Activated CD4-positive, alpha-beta memory T cell treated with anti-CD3 and anti-CD28 coated beads for 36 hours (primary cell): Measurements from ENCODE around the gene PANK4. TPM values are rescaled to one million over a fixed set of nuclear protein-coding genes. Genes with fewer than 3 reads are reported as not detected.

ENCODE experiments used
- CTCF ChIA-PET: fragments of 350-600 bp; sonication (Branson Sonifier 250); formaldehyde crosslinking; loops from one replicate; lab custom pipeline; 2021; ENCODE audit warnings: antibody characterized with exemption, inconsistent platforms; lab: Charles Lee
- POLR2A ChIA-PET: fragments of 350-600 bp; sonication (Branson Sonifier 250); formaldehyde crosslinking; loops from one replicate; lab custom pipeline; 2021; ENCODE audit warnings: antibody characterized with exemption; lab: Charles Lee
- DNase-seq: peaks from one replicate; pipeline ENCODE4 v3.0.0-alpha.2; 2020
- H3K27ac Mint-ChIP-seq: one replicate; pipeline ENCODE4 v1.8.0; 2021; ENCODE audit warnings: mixed read lengths
- H3K27me3 Mint-ChIP-seq: one replicate; pipeline ENCODE4 v1.8.0; 2021; ENCODE audit warnings: mixed read lengths
- H3K36me3 Mint-ChIP-seq: one replicate; pipeline ENCODE4 v1.8.0; 2021; ENCODE audit warnings: mixed read lengths
- H3K4me1 Mint-ChIP-seq: one replicate; pipeline ENCODE4 v1.8.0; 2021; ENCODE audit warnings: low read depth, mixed read lengths
- H3K4me3 Mint-ChIP-seq: one replicate; pipeline ENCODE4 v1.8.0; 2021; ENCODE audit warnings: mild to moderate bottlenecking, mixed read lengths
- H3K9me3 Mint-ChIP-seq: one replicate; pipeline ENCODE4 v1.8.0; 2021; ENCODE audit warnings: mixed read lengths
- intact Hi-C: fragments of 100-400 bp; cut with micrococcal nuclease; formaldehyde crosslinking; loops from one replicate; pipeline ENCODE4 v1.15.1; 2023
- total RNA-seq, 2 experiments: library from RNA; stranded (reverse); gene quantifications; one replicate each; pipeline ENCODE4 v1.2.3, GENCODE V29; 2021

The PANK4 gene
- total RNA-seq, 2 experiments from 2014 or later, result 42.6 to 45.1 TPM

GRCh38 chr1:2543543-2544092 lies 17.2 kb upstream of the PANK4 start:
- CTCF ChIA-PET, result interaction anchor here (0.6 kb wide), 1 partner anchor 20 kb away, joined by 3 read pairs; no protein-coding TSS in a partner anchor
- H3K27me3 Mint-ChIP-seq, result no peaks in the 10 kb centered on the region

GRCh38 chr1:2542246-2542915 lies 16.0 kb upstream of the PANK4 start:
- CTCF ChIA-PET, result no interaction called here
- no peaks in the 10 kb centered on the region for H3K9me3 Mint-ChIP-seq
- no peak for DNase-seq
- no peak overlapping the region for H3K4me3 Mint-ChIP-seq
- H3K4me1 Mint-ChIP-seq, result peaks cover 2% of the 10 kb centered on the region
- H3K27ac Mint-ChIP-seq, result no peak overlapping the region
- no peaks in the 10 kb centered on the region for H3K36me3 Mint-ChIP-seq
- intact Hi-C loops, result no loop called here
- POLR2A ChIA-PET, result interaction anchor here (1.2 to 3.0 kb wide), 2 partner anchors 16 to 41 kb away, joined by 3 to 10 read pairs; partner anchors contain the start of gene PANK4
- H3K27me3 Mint-ChIP-seq, result no peaks in the 10 kb centered on the region

More at GRCh38 chr1:2543543-2544092, 17.2 kb upstream of the PANK4 start:
- H3K27ac Mint-ChIP-seq, result no peak overlapping the region
- POLR2A ChIA-PET, result interaction anchor here (1.2 to 5.5 kb wide), 5 partner anchors 14 to 42 kb away, joined by 3 to 53 read pairs (median 10); partner anchors contain the start of genes HES5 and PANK4
- no peaks in the 10 kb centered on the region for H3K36me3 Mint-ChIP-seq
- H3K4me3 Mint-ChIP-seq, result no peak overlapping the region
- intact Hi-C loops, result no loop called here
- H3K9me3 Mint-ChIP-seq, result no peaks in the 10 kb centered on the region
- H3K4me1 Mint-ChIP-seq, result peaks cover 7% of the 10 kb centered on the region
- DNase-seq, result no peak

GRCh38 chr1:2541619-2542245 lies 15.3 kb upstream of the PANK4 start:
- intact Hi-C loops, result no loop called here
- ChIA-PET CTCF (interaction anchor here (0.7 to 1.4 kb wide), 2 partner anchors 12 to 14 kb away, joined by 3 to 5 read pairs; partner anchors contain the start of gene TNFRSF14), POLR2A (interaction anchor here (1.1 to 3.0 kb wide), 2 partner anchors 16 to 17 kb away, joined by 4 to 10 read pairs; partner anchors contain the start of gene PANK4)
- no peaks in the 10 kb centered on the region for H3K36me3 Mint-ChIP-seq
- no peak overlapping the region for H3K4me3 Mint-ChIP-seq
- no peaks in the 10 kb centered on the region for H3K9me3 Mint-ChIP-seq
- H3K27me3 Mint-ChIP-seq, result no peaks in the 10 kb centered on the region
- no peak for DNase-seq
- peaks cover 2% of the 10 kb centered on the region for H3K4me1 Mint-ChIP-seq
- H3K27ac Mint-ChIP-seq, result no peak overlapping the region

DNA sequence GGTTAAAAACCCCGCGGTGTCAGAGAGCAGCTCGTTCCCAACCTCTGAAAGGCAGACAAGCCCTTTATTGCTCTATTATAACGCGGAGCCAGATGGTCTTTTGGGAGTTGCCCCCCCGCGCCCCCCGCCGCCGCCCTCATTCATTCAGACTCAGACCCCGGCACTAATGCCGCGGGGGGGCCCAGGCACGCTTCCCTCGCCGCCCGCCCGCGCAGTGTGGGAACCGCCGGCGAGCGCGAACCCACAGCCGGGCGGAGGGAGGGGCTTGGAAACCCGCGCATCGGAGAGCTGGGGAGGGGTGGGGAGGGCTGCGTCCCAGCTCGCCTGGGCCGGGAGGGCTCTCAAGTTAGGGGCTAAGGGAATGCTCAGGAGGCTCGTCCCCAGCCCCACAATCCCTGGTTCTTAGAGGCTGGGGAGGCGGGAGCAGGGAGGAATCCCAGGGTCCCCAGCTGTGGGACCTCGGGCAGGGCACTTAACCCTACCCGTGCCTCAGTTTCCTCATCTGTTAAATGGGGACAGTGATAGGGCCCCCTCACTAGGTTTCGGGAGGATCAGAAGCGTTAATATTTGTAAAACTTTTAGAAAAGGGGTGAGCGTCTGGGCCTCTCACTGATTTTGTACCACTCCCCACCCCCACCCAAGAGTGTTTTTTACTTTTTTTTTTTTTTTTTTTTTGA lies 14.6 kb upstream of the PANK4 start:
- DNase-seq, result no peak
- Mint-ChIP-seq H3K27me3 (no peaks in the 10 kb centered on the region), H3K4me1 (peaks cover 2% of the 10 kb centered on the region), H3K4me3 (no peak overlapping the region), H3K36me3 (no peaks in the 10 kb centered on the region), H3K27ac (no peak overlapping the region), H3K9me3 (no peaks in the 10 kb centered on the region)
- intact Hi-C loops, result no loop called here
- POLR2A ChIA-PET, result interaction anchor here (1.1 to 3.0 kb wide), 2 partner anchors 15 to 16 kb away, joined by 4 to 10 read pairs; partner anchors contain the start of gene PANK4
- CTCF ChIA-PET, result interaction anchor here (0.7 to 1.6 kb wide), 3 partner anchors 10 to 15 kb away, joined by 3 to 5 read pairs (median 5); partner anchors contain the start of gene TNFRSF14

- Mint-ChIP-seq H3K9me3 (no peaks in the 10 kb centered on the region), H3K4me1 (peaks cover 2% of the 10 kb centered on the region), H3K27me3 (no peaks in the 10 kb centered on the region), H3K4me3 (no peak overlapping the region), H3K36me3 (no peaks in the 10 kb centered on the region), H3K27ac (no peak overlapping the region)
- POLR2A ChIA-PET, result no interaction called here
- intact Hi-C loops, result no loop called here
- CTCF ChIA-PET, result interaction anchor here (1.0 to 1.7 kb wide), 4 partner anchors 8 to 22 kb away, joined by 3 to 8 read pairs (median 5); partner anchors contain the start of genes HES5 and PANK4
- DNase-seq, result peak; percentile 55
Measured at GRCh38 chr1:2539312-2539907, 13.0 kb upstream of the PANK4 start.

- H3K36me3 Mint-ChIP-seq, result no peaks in the 10 kb centered on the region
- no peak for DNase-seq
- POLR2A ChIA-PET, result no interaction called here
- no peaks in the 10 kb centered on the region for H3K27me3 Mint-ChIP-seq
- H3K27ac Mint-ChIP-seq, result no peak overlapping the region
- intact Hi-C loops, result no loop called here
- no peaks in the 10 kb centered on the region for H3K9me3 Mint-ChIP-seq
- no peak overlapping the region for H3K4me3 Mint-ChIP-seq
- CTCF ChIA-PET, result interaction anchor here (1.0 to 1.7 kb wide), 3 partner anchors 9 to 23 kb away, joined by 3 to 8 read pairs (median 5); partner anchors contain the start of genes HES5 and PANK4
- peaks cover 2% of the 10 kb centered on the region for H3K4me1 Mint-ChIP-seq
Measured at GRCh38 chr1:2538872-2539271, 12.5 kb upstream of the PANK4 start.

DNA sequence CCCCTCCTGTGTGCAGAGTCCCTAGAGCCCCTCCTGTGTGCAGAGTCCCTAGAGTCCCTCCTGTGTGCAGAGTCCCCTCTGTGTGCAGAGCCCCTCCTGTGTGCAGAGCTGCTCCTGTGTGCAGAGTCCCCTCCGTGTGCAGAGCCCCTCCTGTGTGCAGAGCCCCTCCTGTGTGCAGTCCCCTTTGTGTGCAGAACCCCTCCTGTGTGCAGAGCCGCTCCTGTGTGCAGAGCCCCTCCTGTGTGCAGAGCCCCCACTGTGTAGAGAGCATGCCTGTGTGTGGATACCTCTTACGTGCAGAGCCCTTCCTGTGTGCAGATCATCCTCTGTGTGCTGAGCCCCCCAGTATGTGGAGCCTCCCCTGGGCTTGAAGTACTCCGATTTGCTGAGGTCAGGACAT lies 12.0 kb upstream of the PANK4 start:
- intact Hi-C loops, result no loop called here
- H3K27ac Mint-ChIP-seq, result no peak overlapping the region
- no peak overlapping the region for H3K4me3 Mint-ChIP-seq
- no peaks in the 10 kb centered on the region for H3K36me3 Mint-ChIP-seq
- H3K9me3 Mint-ChIP-seq, result no peaks in the 10 kb centered on the region
- peaks cover 2% of the 10 kb centered on the region for H3K4me1 Mint-ChIP-seq
- ChIA-PET CTCF (interaction anchor here (0.6 to 1.7 kb wide), 2 partner anchors 23 to 59 kb away, joined by 5 to 8 read pairs; no protein-coding TSS in a partner anchor), POLR2A (interaction anchor here (0.6 kb wide), 1 partner anchor 9 kb away, joined by 4 read pairs; no protein-coding TSS in a partner anchor)
- no peaks in the 10 kb centered on the region for H3K27me3 Mint-ChIP-seq
- no peak for DNase-seq

- no peaks in the 10 kb centered on the region for H3K27me3 Mint-ChIP-seq
- ChIA-PET POLR2A (interaction anchor here (0.6 kb wide), 1 partner anchor 8 kb away, joined by 4 read pairs; no protein-coding TSS in a partner anchor), CTCF (interaction anchor here (0.6 kb wide), 1 partner anchor 59 kb away, joined by 5 read pairs; no protein-coding TSS in a partner anchor)
- intact Hi-C loops, result no loop called here
- H3K4me3 Mint-ChIP-seq, result no peak overlapping the region
- no peaks in the 10 kb centered on the region for H3K36me3 Mint-ChIP-seq
- no peak for DNase-seq
- no peak overlapping the region for H3K27ac Mint-ChIP-seq
- H3K4me1 Mint-ChIP-seq, result peaks cover 2% of the 10 kb centered on the region
- H3K9me3 Mint-ChIP-seq, result no peaks in the 10 kb centered on the region
Measured at GRCh38 chr1:2537784-2538115, 11.4 kb upstream of the PANK4 start.

DNA sequence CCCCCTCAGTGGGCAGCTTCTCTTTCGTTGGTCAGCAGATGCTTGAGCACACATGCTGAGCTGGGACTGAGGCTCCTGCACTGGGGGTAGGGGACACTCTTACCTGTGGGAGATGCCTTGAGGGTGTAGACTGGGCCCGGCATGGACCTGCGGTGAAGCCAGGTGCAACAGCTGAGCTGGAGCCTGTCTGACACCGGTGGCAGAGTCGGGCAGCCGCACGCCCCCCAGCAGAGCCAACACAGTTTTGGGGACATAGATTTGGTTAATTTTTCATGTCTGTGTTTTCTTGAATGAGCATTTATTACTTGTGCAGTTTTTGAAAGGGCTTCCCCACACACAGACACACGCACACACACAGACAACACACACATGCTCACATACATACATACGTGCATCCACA lies 9.6 kb upstream of the PANK4 start:
- no peaks in the 10 kb centered on the region for H3K36me3 Mint-ChIP-seq
- POLR2A ChIA-PET, result no interaction called here
- H3K4me1 Mint-ChIP-seq, result peaks cover under 1% of the 10 kb centered on the region

GRCh38 chr1:2535455-2535854 lies 9.1 kb upstream of the PANK4 start:
- Mint-ChIP-seq H3K4me1 (peaks cover 3% of the 10 kb centered on the region), H3K9me3 (no peaks in the 10 kb centered on the region), H3K27me3 (peaks cover 8% of the 10 kb centered on the region), H3K4me3 (no peak overlapping the region), H3K27ac (no peak overlapping the region), H3K36me3 (no peaks in the 10 kb centered on the region)
- POLR2A ChIA-PET, result interaction anchor here (0.6 kb wide), 1 partner anchor 20 kb away, joined by 5 read pairs; no protein-coding TSS in a partner anchor
- intact Hi-C loops, result no loop called here
- CTCF ChIA-PET, result no interaction called here
- DNase-seq, result no peak

More for the DNA sequence above, 9.6 kb upstream of the PANK4 start:
- DNase-seq, result no peak
- intact Hi-C loops, result no loop called here
- Mint-ChIP-seq H3K4me3 (no peak overlapping the region), H3K9me3 (no peaks in the 10 kb centered on the region), H3K27ac (no peak overlapping the region), H3K27me3 (peaks cover 6% of the 10 kb centered on the region)
- CTCF ChIA-PET, result no interaction called here
